GM12865 (cell line): ENCODE results near the gene NCAM1.

Experiments used
- DNase-seq: peaks from one replicate; pipeline ENCODE4 v3.0.0; 2010; ENCODE audit warnings: low read depth
- H3K4me3 ChIP-seq: 2 replicates; pipeline ENCODE4 v1.5.1; 2011; ENCODE audit warnings: mild to moderate bottlenecking, low read depth, low read length, control low read depth
- TF ChIP-seq, protein P1 (sequence below): IDR thresholded peaks from 2 replicates; pipeline ENCODE4 v1.5.1; 2011; ENCODE audit warnings: low read length, control low read depth, low read depth, inconsistent platforms; ENCODE audit not compliant: insufficient read depth; ENCODE audit errors: missing control alignments

The NCAM1 gene

DNA sequence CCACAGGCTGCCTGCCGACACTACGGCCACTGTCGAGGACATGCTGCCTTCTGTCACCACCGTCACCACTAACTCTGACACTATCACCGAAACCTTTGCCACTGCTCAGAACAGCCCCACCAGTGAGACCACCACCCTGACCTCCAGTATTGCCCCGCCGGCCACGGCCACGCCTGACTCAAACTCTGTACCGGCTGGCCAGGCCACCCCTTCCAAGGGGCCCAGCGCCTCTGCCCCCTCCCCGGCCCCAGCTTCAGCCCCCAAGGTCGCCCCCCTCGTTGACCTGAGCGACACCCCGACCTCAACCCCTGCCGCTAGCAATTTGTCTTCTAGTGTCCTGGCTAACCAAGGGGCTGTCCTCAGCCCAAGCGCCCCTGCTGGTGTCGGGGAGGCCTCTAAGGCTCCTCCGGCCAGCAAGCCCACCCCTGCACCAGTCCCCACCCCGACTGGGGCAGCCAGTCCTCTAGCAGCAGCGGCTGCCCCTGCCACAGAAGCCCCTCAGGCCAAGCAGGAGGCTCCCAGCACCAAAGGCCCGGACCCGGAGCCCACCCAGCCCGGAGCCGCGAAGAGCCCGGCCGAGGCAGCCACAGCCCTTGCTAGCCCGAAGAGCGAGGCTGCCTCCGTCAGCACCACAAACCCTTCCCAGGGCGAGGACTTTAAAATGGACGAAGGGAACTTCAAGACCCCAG, 311.9 kb downstream of the NCAM1 start:
- no peak overlapping the region for H3K4me3 ChIP-seq
- DNase-seq = no peak
- TF ChIP-seq, protein P1, sequence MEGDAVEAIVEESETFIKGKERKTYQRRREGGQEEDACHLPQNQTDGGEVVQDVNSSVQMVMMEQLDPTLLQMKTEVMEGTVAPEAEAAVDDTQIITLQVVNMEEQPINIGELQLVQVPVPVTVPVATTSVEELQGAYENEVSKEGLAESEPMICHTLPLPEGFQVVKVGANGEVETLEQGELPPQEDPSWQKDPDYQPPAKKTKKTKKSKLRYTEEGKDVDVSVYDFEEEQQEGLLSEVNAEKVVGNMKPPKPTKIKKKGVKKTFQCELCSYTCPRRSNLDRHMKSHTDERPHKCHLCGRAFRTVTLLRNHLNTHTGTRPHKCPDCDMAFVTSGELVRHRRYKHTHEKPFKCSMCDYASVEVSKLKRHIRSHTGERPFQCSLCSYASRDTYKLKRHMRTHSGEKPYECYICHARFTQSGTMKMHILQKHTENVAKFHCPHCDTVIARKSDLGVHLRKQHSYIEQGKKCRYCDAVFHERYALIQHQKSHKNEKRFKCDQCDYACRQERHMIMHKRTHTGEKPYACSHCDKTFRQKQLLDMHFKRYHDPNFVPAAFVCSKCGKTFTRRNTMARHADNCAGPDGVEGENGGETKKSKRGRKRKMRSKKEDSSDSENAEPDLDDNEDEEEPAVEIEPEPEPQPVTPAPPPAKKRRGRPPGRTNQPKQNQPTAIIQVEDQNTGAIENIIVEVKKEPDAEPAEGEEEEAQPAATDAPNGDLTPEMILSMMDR = no peak

DNA sequence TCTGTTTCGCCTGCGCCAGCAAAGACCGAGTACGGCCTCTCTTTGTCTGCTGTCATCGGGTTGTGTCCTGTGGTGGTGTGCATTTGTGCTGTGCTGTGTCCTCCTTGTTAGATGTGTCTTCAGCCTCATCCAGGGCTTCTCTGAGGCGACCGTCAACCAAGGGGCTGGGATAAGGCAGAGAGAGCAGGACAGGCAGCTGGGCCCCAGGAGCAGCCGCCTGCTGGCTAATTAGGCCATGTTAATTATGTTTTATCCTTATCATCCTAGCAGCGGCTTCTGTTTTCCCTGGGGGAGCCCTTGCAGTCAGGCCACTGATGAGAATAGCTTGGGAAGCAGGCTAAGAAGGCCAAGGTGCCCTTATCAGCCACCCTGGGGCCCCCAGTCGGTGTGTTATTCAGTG, 312.5 kb downstream of the NCAM1 start:
- TF ChIP-seq, protein P1 = no peak
- no peak overlapping the region for H3K4me3 ChIP-seq
- no peak for DNase-seq

DNA sequence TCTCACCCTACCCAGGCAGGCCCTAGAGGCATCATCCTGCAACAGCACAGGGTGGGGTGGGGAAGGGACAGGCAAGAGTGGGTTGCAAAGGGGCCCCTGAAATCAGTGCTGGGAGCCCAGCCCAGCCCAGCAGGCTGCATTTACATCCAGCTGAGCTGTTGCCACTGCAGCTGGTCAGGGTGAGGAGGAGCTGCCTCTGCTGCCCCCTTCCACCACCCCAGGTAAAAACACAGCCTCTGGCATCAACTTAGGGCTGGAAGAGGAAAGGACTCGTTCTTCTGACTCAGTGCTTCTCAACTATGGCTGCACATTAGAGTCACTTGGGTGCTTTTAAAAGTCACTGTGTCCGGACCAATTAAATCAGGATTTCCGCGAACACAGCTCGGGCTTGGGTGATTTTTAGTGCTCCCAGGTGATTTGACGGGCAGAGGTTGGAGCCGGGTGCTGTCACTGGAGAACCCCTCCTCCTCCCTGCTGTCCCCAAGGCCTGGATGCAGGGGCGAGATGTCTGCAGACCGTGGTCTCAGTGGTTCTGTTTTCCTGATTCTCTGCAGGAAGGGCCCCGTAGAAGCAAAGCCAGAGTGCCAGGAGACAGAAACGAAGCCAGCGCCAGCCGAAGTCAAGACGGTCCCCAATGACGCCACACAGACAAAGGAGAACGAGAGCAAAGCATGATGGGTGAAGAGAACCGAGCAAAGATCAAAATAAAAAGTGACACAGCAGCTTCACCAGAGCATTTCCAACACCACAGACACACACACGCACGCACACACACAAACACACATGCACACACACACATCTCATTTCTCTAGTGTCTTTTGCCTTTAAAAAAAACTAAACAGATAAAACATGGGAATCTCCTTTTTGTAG, 313.7 kb downstream of the NCAM1 start:
- H3K4me3 ChIP-seq = no peak overlapping the region
- no peak for DNase-seq
- TF ChIP-seq, protein P1 = no peak

DNA sequence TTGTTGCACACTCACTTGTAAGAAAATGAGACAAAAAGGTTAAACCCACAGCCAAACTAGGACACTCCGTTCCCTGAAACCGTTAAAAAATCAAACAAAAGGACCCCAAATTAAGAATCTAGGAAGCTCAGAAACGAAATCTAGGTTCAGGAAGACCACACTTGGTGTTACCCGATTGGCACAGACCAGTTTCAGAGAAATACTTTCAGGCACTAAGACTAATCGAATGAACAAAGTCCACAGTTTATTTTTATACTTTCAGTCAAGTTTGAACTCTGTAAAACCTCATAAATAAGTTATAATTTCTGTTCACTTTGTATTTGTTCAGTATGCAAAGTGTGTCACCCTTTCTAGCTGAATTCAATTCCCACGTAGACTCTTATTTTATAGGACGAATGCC, 314.4 kb downstream of the NCAM1 start:
- H3K4me3 ChIP-seq = no peak overlapping the region
- TF ChIP-seq, protein P1 = no peak
- no peak for DNase-seq

DNA sequence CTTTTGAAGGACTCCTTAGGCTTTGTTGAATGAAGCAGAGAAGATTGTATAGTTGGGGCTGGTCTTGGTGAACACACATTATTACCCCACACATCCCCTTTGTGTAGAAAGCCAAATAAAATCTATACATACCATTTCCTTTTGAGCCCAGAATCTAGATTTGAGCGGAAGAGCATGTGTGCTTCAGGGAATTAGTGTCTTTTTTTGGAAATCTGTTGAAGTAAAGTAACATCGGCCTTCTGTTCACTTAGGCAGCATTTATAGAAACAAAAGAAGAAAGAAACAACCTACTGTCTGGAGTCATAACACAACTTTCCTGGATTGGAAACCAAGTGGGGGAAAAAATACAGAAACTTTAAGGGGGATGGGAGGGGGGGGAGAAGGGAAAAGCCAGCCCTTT, 315.2 kb downstream of the NCAM1 start:
- no peak for DNase-seq
- TF ChIP-seq, protein P1 = no peak
- no peak overlapping the region for H3K4me3 ChIP-seq

DNA sequence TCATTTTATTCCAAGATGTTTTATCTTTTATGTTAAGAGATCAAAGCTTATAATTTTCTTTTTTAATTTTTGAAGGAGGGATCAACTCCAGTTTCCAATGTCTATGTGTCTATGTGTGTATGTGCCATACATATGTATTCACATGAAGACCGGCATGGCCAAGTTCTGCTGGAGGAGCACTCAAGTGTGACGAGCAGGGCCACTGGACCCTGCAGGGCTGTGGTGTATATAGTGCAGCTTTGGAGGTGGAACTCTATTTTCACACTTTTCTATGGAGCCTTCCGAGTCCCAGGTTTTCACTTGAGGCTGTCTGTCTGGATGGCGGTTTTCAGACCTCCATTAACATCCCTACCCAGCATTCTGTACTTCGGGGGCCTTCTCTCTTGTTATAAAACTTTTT, 316.7 kb downstream of the NCAM1 start:
- H3K4me3 ChIP-seq = no peak overlapping the region
- TF ChIP-seq, protein P1 = no peak
- no peak for DNase-seq
